ENCODE data around the gene TMED7.

GRCh38 chr5:115629903-115630302, 4.1 kb upstream of the TMED7 start:
- TF ChIP-seq SP1 (IDR thresholded peaks at IDR 0.05) (no peak), CTCF (IDR thresholded peaks at IDR 0.05; ENCODE audit: low read depth, low read length, missing input control) (no peak), JUND (IDR thresholded peaks at IDR 0.05) (no peak)
